HCT116 (cell line): ENCODE measurements around the gene ABI1. TPM values are rescaled to one million over a fixed set of nuclear protein-coding genes. Genes with fewer than 3 reads are reported as not detected.

Experiments used
- ATAC-seq: fragments of 200-7000 bp; cut with Tn5 transposase; 2 replicates; pipeline ENCODE4 v1.9.1; 2020; ENCODE audit warnings: mild to moderate bottlenecking, moderate library complexity
- BruUV-seq: library from RNA; stranded (reverse); fragments of 400-500 nt; replicated peaks from 2 replicates; lab custom pipeline; 2021; lab: Mats Ljungman, UMichigan
- CTCF ChIA-PET: fragments of 300-600 bp; sonication (Branson Sonifier 250); formaldehyde crosslinking; loops from one replicate; lab custom pipeline; 2021; ENCODE audit warnings: antibody characterized with exemption; lab: Charles Lee
- POLR2A ChIA-PET: fragments of 300-600, 350-600 bp; sonication (Branson Sonifier 250); formaldehyde crosslinking; loops from one replicate; lab custom pipeline; 2021; ENCODE audit warnings: antibody characterized with exemption; lab: Charles Lee
- RAD21 ChIA-PET, 2 experiments: fragments of 300-600 bp; sonication (Branson Sonifier 250); formaldehyde crosslinking; loops; one replicate each; lab custom pipeline; 2023; ENCODE audit warnings: low total read pairs in 2 of 2; ENCODE audit not compliant: uncharacterized antibody in 2 of 2, unreplicated experiment in 2 of 2, low non-redundant PET in 1 of 2; lab: Charles Lee
- DNase-seq: peaks from one replicate; pipeline ENCODE4 v3.0.0-alpha.2; 2010; ENCODE audit warnings: low read depth, low spot score
- H2AFZ ChIP-seq: fragments of 200-600 bp; shearing (Covaris generic), sonication (generic); 2 replicates; pipeline ENCODE4 v1.6.1; 2017; ENCODE audit warnings: low read depth, mixed run types, mixed read lengths, antibody characterized with exemption, low read length; ENCODE audit not compliant: poor library complexity, severe bottlenecking
- H3K27ac ChIP-seq: 2 replicates; pipeline ENCODE4 v1.5.1; 2012; ENCODE audit warnings: low read depth, low read length
- H3K27me3 ChIP-seq: fragments of 200-600 bp; sonication (generic); 2 replicates; pipeline ENCODE4 v1.6.1; 2016; ENCODE audit warnings: mixed run types, low read length, mixed read lengths; ENCODE audit not compliant: insufficient read depth
- H3K36me3 ChIP-seq, 2 experiments: fragments of 200-500 bp in 1 of 2; fragments of 200-600 bp in 1 of 2; sonication (Bioruptor generic) in 1 of 2; sonication (generic) in 1 of 2; 2 replicates each; pipeline versions ENCODE4 v1.5.1 to v1.6.1; 2014 to 2016; ENCODE audit warnings: low read length in 2 of 2, inconsistent platforms in 1 of 2, mixed read lengths in 1 of 2, mixed run types in 1 of 2; ENCODE audit not compliant: insufficient read depth in 2 of 2, control insufficient read depth in 1 of 2
- H3K4me1 ChIP-seq, 2 experiments: fragments of 200-600 bp in 1 of 2; sonication (generic) in 1 of 2; 2 replicates each; pipeline versions ENCODE4 v1.5.1 to v1.6.1; 2012 to 2017; ENCODE audit warnings: low read length in 2 of 2, inconsistent platforms in 1 of 2, mild to moderate bottlenecking in 1 of 2, mixed read lengths in 1 of 2, mixed run types in 1 of 2, moderate library complexity in 1 of 2; ENCODE audit not compliant: insufficient read depth in 2 of 2, control insufficient read depth in 1 of 2
- H3K4me2 ChIP-seq: fragments of 200-600 bp; sonication (generic); 2 replicates; pipeline ENCODE4 v1.6.1; 2017; ENCODE audit warnings: mixed run types, low read length, mixed read lengths
- H3K4me3 ChIP-seq, 2 experiments: fragments of 200-600 bp in 1 of 2; sonication (generic) in 1 of 2; replicated peaks in 1 of 2; 2 replicates each; pipeline ENCODE4 v1.5.1; 2011 to 2016; ENCODE audit warnings: low read length in 2 of 2, control low read depth in 1 of 2, low read depth in 1 of 2, mild to moderate bottlenecking in 1 of 2, mixed read lengths in 1 of 2, mixed run types in 1 of 2
- H3K79me2 ChIP-seq: fragments of 200-600 bp; sonication (generic); 2 replicates; pipeline ENCODE4 v1.6.1; 2017; ENCODE audit warnings: mild to moderate bottlenecking, mixed run types, low read length, moderate library complexity, mixed read lengths; ENCODE audit not compliant: insufficient read depth
- H3K9ac ChIP-seq: fragments of 200-600 bp; sonication (generic); 2 replicates; pipeline ENCODE4 v1.6.1; 2016; ENCODE audit warnings: low read length, mixed read lengths
- H3K9me2 ChIP-seq: fragments of 200-600 bp; sonication (generic), shearing (Covaris generic); 2 replicates; pipeline ENCODE4 v1.6.1; 2017; ENCODE audit warnings: mixed run types, mild to moderate bottlenecking, moderate library complexity; ENCODE audit not compliant: insufficient read depth
- H3K9me3 ChIP-seq, 2 experiments: fragments of 200-500 bp in 1 of 2; fragments of 200-600 bp in 1 of 2; sonication (Bioruptor generic) in 1 of 2; sonication (generic) in 1 of 2; 2 replicates each; pipeline ENCODE4 v1.6.1; 2014 to 2017; ENCODE audit warnings: low read length in 2 of 2, mixed read lengths in 2 of 2, inconsistent platforms in 1 of 2, low read depth in 1 of 2, mild to moderate bottlenecking in 1 of 2, mixed run types in 1 of 2, moderate library complexity in 1 of 2; ENCODE audit not compliant: control insufficient read depth in 1 of 2, insufficient read depth in 1 of 2
- H4K20me1 ChIP-seq: fragments of 200-600 bp; sonication (generic), shearing (Covaris generic); 2 replicates; pipeline ENCODE4 v1.6.1; 2017; ENCODE audit warnings: mixed run types, mild to moderate bottlenecking, moderate library complexity; ENCODE audit not compliant: insufficient read depth
- CBX3 ChIP-seq: IDR thresholded peaks from 2 replicates; pipeline ENCODE4 v1.6.1; 2012; ENCODE audit warnings: low read depth
- CEBPB ChIP-seq: IDR thresholded peaks from 2 replicates; pipeline ENCODE4 v1.6.1; 2012; ENCODE audit warnings: low read depth
- EGR1 ChIP-seq: IDR thresholded peaks from 2 replicates; pipeline ENCODE4 v1.6.1; 2012; ENCODE audit warnings: low read depth
- EZH2 ChIP-seq: fragments of 200-600 bp; sonication (generic); IDR thresholded peaks from 2 replicates; pipeline ENCODE4 v1.6.1; 2017; ENCODE audit warnings: antibody characterized with exemption, mixed run types
- EZH2phosphoT487 ChIP-seq: fragments of 200-600 bp; IDR thresholded peaks from 2 replicates; pipeline ENCODE4 v1.6.1; 2018; ENCODE audit warnings: antibody characterized with exemption, borderline replicate concordance
- FOSL1 ChIP-seq: IDR thresholded peaks from 2 replicates; pipeline ENCODE4 v1.6.1; 2012; ENCODE audit warnings: low read depth
- SIN3A ChIP-seq: IDR thresholded peaks from 2 replicates; pipeline ENCODE4 v1.6.1; 2012; ENCODE audit warnings: low read depth
- TCF7L2 ChIP-seq: IDR thresholded peaks from 2 replicates; pipeline ENCODE4 v1.7.0; 2011; ENCODE audit warnings: borderline replicate concordance, inconsistent platforms; ENCODE audit not compliant: insufficient read depth, insufficient read length; ENCODE audit errors: extremely low read depth
- ZFX ChIP-seq: fragments of 450-650 bp; IDR thresholded peaks from 2 replicates; pipeline ENCODE4 v1.6.1; 2017
- ZNF274 ChIP-seq: fragments of 200-500 bp; sonication (Bioruptor generic); IDR thresholded peaks from 2 replicates; pipeline ENCODE4 v1.6.1; 2014; ENCODE audit warnings: mild to moderate bottlenecking, low read depth, low read length, inconsistent platforms
- intact Hi-C: fragments of 100-400 bp; cut with micrococcal nuclease; formaldehyde crosslinking; loops from 2 replicates; pipeline ENCODE4 v1.10.0; 2022
- total RNA-seq: library from RNA; stranded (reverse); gene quantifications from one replicate; pipeline ENCODE4 v1.2.1, GENCODE V29; 2021; ENCODE audit not compliant: unreplicated experiment
- TF ChIP-seq, protein P1 (sequence below): IDR thresholded peaks from 2 replicates; pipeline ENCODE4 v1.6.1; 2011; ENCODE audit warnings: mild to moderate bottlenecking, low read length, moderate library complexity; ENCODE audit not compliant: insufficient replicate concordance; ENCODE audit errors: extremely low read depth
- TF ChIP-seq, protein P2 (sequence below): IDR thresholded peaks from 2 replicates; pipeline ENCODE4 v1.6.1; 2012; ENCODE audit warnings: low read depth
- TF ChIP-seq, protein P3 (sequence below): IDR thresholded peaks from 2 replicates; pipeline ENCODE4 v1.6.1; 2012
- TF ChIP-seq, protein P4 (sequence below), 3 experiments: fragments of 200-600 bp in 1 of 3; sonication (generic) in 1 of 3; IDR thresholded peaks in 2 of 3; conservative IDR thresholded peaks in 1 of 3; 2 replicates each; pipeline ENCODE4 v1.5.1; 2012 to 2017; ENCODE audit warnings: low read depth in 2 of 3, low read length in 2 of 3, antibody characterized with exemption in 1 of 3, borderline replicate concordance in 1 of 3, control low read depth in 1 of 3, mild to moderate bottlenecking in 1 of 3, mixed read lengths in 1 of 3, mixed run types in 1 of 3, moderate library complexity in 1 of 3; ENCODE audit not compliant: insufficient read depth in 1 of 3

ABI1 gene
- total RNA-seq, 1 experiment from 2014 or later = 34.8 TPM

- H3K4me2 ChIP-seq = peak overlapping the region; percentile 89; the same call in 1 of the 2 replicates
- H3K27ac ChIP-seq = no peak overlapping the region
- no peaks in the 10 kb centered on the region for H3K9me3 ChIP-seq
- no peak for TF ChIP-seq TCF7L2
- no peak for TF ChIP-seq ZFX
- TF ChIP-seq, protein P1, sequence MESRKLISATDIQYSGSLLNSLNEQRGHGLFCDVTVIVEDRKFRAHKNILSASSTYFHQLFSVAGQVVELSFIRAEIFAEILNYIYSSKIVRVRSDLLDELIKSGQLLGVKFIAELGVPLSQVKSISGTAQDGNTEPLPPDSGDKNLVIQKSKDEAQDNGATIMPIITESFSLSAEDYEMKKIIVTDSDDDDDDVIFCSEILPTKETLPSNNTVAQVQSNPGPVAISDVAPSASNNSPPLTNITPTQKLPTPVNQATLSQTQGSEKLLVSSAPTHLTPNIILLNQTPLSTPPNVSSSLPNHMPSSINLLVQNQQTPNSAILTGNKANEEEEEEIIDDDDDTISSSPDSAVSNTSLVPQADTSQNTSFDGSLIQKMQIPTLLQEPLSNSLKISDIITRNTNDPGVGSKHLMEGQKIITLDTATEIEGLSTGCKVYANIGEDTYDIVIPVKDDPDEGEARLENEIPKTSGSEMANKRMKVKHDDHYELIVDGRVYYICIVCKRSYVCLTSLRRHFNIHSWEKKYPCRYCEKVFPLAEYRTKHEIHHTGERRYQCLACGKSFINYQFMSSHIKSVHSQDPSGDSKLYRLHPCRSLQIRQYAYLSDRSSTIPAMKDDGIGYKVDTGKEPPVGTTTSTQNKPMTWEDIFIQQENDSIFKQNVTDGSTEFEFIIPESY = no peak
- no peak for TF ChIP-seq EZH2
- TF ChIP-seq, protein P2, sequence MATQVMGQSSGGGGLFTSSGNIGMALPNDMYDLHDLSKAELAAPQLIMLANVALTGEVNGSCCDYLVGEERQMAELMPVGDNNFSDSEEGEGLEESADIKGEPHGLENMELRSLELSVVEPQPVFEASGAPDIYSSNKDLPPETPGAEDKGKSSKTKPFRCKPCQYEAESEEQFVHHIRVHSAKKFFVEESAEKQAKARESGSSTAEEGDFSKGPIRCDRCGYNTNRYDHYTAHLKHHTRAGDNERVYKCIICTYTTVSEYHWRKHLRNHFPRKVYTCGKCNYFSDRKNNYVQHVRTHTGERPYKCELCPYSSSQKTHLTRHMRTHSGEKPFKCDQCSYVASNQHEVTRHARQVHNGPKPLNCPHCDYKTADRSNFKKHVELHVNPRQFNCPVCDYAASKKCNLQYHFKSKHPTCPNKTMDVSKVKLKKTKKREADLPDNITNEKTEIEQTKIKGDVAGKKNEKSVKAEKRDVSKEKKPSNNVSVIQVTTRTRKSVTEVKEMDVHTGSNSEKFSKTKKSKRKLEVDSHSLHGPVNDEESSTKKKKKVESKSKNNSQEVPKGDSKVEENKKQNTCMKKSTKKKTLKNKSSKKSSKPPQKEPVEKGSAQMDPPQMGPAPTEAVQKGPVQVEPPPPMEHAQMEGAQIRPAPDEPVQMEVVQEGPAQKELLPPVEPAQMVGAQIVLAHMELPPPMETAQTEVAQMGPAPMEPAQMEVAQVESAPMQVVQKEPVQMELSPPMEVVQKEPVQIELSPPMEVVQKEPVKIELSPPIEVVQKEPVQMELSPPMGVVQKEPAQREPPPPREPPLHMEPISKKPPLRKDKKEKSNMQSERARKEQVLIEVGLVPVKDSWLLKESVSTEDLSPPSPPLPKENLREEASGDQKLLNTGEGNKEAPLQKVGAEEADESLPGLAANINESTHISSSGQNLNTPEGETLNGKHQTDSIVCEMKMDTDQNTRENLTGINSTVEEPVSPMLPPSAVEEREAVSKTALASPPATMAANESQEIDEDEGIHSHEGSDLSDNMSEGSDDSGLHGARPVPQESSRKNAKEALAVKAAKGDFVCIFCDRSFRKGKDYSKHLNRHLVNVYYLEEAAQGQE = no peak
- no peak for TF ChIP-seq SIN3A
- no peak for TF ChIP-seq ZNF274
- TF ChIP-seq, protein P3, sequence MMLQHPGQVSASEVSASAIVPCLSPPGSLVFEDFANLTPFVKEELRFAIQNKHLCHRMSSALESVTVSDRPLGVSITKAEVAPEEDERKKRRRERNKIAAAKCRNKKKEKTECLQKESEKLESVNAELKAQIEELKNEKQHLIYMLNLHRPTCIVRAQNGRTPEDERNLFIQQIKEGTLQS = no peak
- no peak for TF ChIP-seq EZH2phosphoT487
- no peak for TF ChIP-seq EGR1
- no peak for TF ChIP-seq CBX3
- TF ChIP-seq FOSL1 = no peak
- TF ChIP-seq, protein P4, sequence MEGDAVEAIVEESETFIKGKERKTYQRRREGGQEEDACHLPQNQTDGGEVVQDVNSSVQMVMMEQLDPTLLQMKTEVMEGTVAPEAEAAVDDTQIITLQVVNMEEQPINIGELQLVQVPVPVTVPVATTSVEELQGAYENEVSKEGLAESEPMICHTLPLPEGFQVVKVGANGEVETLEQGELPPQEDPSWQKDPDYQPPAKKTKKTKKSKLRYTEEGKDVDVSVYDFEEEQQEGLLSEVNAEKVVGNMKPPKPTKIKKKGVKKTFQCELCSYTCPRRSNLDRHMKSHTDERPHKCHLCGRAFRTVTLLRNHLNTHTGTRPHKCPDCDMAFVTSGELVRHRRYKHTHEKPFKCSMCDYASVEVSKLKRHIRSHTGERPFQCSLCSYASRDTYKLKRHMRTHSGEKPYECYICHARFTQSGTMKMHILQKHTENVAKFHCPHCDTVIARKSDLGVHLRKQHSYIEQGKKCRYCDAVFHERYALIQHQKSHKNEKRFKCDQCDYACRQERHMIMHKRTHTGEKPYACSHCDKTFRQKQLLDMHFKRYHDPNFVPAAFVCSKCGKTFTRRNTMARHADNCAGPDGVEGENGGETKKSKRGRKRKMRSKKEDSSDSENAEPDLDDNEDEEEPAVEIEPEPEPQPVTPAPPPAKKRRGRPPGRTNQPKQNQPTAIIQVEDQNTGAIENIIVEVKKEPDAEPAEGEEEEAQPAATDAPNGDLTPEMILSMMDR (IDR thresholded peaks at IDR 0.05 in 2 of 3, conservative IDR thresholded peaks at IDR 0.05 in 1 of 3; ENCODE audit: borderline replicate concordance in 1 of 3, insufficient read depth in 1 of 3, low read depth in 2 of 3, low read length in 2 of 3) = no peak
- no peak for TF ChIP-seq CEBPB
- POLR2A ChIA-PET = interaction anchor here (0.9 kb wide), 1 partner anchor 1075 kb away, joined by 4 read pairs; no protein-coding TSS in a partner anchor
- no peaks in the 10 kb centered on the region for H3K27me3 ChIP-seq
- DNase-seq (no peak), ATAC-seq (no peak)
- H3K4me1 ChIP-seq = peaks cover 5 to 18% of the 10 kb centered on the region in 2 experiments; a peak in 3 of 4 replicates
- no peak overlapping the region for H3K4me3 ChIP-seq
- no peak overlapping the region for H3K9ac ChIP-seq
- H3K9me2 ChIP-seq = no peaks in the 10 kb centered on the region
- CTCF ChIA-PET = no interaction called here
- RAD21 ChIA-PET = no interaction called here
- H4K20me1 ChIP-seq = 0 out of 2 replicates have a peak, but pooled peaks cover 4% of the 10 kb centered on the region
- intact Hi-C loops = loop anchor here (10.0 kb wide), 2 partner anchors 95 to 165 kb away; partner anchors contain the start of gene ABI1
- peaks cover 8 to 21% of the 10 kb centered on the region in 2 experiments; a peak in 2 of 4 replicates for H3K36me3 ChIP-seq
- H2AFZ ChIP-seq = no peak overlapping the region
- H3K79me2 ChIP-seq = peaks cover 69% of the 10 kb centered on the region
- no TSS peak for BruUV-seq
These were observed 161.1 kb downstream of the ABI1 start for GRCh38 chr10:26699631-26700030.
